HG03558 (cell line): ENCODE measurements around the gene VAV2.
"Not testable (repeated sequence)": the region's sequence is repeated elsewhere in the genome, so short reads cannot be mapped to it uniquely, and the experiment has no call there.

Source experiments
- ATAC-seq: cut with Tn5 transposase; IDR thresholded peaks from one replicate; pipeline ENCODE4 v1.9.1; 2021; ENCODE audit warnings: moderate number of reproducible peaks; ENCODE audit not compliant: unreplicated experiment; ENCODE audit errors: extremely low read depth

Gene VAV2

DNA sequence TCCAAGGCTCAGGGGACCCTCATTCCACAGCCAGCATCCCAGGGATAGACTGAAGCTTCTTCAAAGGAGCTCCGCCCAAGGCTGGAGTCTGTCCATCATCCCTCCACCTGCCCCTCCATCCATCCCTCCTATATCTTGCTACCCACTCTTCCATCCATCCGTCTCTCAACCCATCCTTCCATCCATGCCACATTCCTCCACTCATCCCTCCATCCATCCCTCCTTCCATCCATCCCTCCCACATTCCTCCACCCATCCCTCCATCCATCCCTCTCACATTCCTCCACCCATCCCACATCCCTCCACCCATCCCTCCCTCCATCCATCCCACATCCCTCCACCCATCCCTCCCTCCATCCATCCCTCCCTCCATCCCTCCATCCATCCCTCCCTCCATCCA, 5.5 kb upstream of the VAV2 start:
- ATAC-seq: no peak

- ATAC-seq: no peak
These were observed 4.7 kb upstream of the VAV2 start for GRCh38 chr9:133996531-133997520.

GRCh38 chr9:133995012-133995896, 3.1 kb upstream of the VAV2 start:
- no peak for ATAC-seq

DNA sequence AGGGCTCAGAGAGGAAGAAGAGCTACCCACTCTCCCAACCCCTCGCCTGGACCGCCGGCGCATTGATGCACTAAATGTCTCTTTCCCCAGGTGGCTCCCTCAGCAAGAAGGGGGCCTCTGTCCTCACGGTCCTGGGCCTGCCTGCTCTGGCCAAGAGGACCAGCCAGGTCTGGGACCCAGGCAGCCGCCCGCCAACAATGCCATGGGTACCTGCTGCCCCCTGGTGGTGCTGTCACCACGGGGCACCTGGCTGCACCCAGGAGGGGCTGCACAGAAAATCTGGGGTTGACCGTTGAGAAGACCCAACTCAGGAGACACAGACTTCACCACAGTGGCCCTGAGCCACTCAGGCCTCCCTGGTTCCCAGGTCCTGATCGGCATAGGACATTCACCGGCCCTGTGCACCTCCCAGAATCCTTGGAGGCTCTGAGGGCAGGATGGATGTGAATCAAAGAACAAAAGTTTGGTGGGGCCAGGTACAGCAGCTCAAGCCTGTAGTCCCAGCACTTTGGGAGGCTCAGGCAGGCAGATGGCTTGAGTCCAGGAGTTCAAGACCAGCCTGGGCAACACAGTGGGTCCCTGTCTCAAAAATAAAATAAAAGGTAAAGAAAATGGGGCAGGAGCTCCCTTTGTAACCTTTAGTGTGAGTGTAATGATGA, 2.4 kb upstream of the VAV2 start:
- no peak for ATAC-seq

DNA sequence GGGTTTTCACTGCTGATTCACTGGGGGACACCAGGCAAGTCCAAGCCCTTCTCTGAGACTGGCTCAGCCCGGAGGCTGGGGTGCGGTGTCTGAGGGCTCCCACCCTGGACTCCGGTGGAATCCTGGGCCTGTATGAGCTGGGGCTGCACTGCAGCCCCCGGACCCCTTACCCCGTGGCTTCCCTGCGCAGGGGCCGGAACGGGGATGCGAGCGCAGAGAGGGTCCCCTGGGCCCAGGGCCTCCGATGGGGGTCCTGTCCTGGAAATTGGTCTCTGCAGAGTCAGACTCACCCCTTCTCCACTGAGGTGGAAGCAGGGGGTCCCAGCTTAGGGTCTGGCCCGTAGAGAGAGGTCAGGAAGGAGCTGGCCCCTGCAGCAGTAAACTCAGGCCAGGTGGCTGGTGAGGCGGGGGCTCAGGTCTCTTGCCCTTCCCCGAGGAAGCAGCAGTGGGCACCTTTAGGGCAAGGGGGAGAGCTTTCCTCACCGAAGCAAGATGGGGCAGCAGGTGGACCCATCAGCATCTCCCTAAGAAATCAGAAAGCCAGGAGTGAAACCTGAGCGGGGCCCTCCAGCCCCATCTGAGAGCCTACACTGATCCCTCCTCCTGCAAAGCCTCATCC, 1.6 kb upstream of the VAV2 start:
- ATAC-seq: no peak

DNA sequence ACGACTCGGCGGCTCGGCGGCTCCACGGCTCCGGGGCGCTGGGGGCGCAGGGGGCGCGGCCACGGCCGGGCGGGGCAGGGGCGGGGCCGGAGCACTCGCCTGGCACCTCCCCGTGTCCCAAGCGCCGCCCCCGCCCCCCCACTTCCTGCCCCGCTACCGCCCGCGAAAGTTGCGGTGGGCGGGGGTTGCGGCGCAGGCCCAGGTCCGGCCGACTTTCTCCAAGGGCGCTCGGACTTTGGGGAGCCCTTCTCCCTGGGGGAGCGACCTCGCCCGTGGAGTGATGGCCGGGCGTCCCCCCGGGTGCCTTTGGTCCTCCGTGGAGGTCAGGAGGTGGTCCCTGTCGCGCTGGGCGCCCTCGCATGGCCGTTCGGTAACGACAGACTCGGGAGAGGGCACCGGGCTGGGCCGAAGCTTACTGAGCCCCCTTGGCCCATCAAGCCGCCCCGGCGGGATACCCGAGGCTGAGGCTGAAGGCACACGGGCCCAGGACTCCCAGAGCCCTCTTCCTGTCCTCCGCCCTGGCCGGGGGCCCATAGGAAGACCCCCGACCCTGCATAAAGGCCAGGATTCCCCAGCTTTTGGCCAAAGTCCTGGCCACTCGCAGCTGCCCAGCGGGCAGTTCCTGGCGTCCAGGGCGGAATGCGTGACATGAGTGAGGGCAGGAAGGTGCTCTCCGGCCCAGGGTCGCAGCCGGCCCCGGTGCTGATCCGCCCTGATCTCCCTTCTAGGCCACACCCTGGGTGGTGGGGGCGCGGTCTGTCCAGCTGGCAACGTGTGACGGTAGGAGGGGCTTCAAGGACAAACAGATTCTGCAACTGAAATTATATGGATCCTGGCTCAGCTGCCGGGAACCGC, 883 bp upstream of the VAV2 start:
- peak; percentile 18 for ATAC-seq

DNA sequence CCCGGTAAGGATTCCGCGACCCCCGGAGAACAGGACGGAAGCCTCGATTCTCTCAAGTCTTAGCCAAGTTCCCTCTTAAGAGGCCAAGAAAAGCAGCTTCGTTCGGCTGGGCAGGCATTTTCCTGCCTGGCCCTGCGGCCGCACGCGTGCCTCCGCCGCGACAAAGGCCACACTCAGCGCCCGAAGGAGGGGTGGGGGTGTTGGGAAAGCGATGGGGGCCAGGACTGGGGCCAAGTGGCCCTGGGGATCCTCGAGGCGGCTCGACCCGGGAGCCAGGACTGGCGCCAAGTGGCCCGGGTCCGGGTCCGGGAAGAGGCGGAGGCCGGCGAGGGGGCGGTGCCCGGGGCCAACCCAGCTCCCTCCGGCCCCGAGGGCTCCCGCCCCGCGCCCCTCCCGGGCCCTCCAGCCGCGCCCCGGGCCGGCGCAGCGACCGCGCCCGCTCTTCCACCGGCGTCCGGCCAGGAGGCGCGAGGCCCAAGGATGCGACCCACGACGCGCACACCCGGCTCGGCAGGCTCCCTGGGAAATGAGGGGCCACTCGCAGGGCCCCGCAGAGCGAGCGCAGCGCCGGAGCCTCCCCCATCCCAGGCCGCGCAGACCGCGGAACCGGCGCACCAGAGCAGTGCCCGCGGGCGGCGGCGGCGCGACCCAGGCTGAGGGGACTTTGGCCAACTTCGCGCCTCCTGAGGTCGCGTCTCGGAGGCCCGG, 756 bp downstream of the VAV2 start:
- ATAC-seq: no peak

DNA sequence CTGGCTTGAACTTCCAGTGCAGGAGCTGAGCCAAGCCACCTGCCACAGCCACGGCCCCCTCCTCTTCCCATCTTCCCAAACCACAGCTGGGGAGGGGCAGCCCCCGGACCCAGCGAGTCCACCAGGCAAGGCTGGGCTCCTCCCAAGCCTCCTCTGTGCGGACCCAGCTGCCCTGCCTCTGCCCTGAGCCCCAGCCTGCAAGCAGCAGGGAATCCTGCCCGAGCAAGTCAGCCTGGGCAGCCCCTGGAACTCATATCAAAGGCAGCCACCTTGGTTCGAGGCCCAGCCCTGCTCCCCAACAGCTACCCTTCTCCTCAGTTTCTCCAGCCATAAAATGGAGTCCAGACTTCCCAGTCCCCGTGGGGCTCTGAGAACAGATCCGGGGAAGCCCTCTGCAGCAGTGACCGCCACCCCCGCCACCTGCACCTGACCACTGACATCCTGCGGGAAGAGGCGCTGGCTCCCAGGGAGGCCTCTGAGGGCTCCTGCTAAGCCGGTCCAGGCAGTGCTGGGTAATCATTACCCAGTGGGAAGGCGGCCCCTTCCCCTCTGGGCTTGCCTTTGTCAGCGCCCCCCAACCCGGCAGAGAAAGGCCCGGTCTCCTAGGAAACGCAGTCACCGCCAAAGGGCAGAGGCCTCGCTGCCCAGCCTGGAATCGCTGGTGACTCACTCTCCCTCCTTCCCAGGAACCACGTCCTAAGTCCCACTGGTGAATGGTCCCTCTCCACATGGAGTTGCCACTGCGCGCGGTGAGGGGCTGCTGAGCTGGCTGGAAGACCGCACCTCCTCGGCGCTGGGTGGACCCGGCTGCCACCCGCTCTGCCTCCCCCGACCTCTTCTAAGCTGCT, 1.5 kb downstream of the VAV2 start:
- ATAC-seq: no peak

DNA sequence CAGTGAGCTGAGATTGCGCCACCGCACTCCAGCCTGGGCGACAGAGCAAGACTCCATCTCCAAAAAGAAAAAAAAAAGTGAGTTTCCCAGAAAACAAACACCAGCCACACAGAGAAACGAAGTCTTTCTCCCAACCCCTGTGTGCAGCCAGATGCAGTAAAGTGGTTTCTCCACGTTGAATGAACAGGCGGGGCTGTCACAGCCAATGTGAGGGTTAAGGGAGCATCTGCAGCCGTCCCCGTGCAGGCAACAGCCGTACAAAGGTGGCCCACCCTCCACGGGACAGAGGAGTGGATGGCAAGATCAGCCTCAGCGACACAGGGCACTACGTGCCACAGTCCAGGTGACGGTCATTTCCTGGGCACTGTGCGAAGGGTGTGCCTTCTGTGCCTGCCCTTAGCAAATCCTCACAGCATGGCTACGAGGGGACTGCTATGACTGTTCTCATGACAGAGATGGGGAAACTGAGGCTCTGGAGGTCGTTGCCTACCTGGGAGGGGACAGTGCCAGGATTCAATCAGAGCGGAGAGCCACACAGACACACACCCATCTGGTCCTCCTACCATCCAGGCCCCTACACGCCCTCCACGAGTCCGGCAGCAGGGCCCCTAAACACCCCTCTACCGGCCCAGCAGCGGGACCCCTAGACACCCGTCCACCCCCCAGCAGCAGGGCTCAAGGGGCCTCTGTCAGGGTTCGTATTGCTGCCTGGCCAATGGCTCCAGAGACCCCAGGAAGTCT, 2.3 kb downstream of the VAV2 start:
- ATAC-seq: no peak

DNA sequence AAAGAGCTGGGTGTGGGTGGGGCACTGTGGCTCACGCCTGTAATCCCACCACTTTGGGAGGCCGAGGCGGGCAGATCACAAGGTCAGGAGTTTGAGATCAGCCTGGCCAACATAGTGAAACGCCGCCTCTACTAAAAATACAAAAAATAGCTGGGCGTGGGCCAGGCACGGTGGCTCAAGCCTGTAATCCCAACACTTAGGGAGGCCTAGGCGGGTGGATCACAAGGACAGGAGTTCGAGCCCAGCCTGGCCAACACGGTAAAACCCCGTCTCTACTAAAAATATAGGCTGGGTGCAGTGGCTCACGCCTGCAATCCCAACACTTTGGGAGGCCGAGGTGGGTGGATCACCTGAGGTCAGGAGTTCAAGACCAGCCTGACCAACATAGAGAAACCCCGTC, 3.4 kb downstream of the VAV2 start:
- ATAC-seq: not testable (repeated sequence)

- no peak for ATAC-seq
These were observed 4.0 kb downstream of the VAV2 start for GRCh38 chr9:133987946-133988665.

GRCh38 chr9:133987446-133987788, 4.7 kb downstream of the VAV2 start:
- ATAC-seq: no peak

DNA sequence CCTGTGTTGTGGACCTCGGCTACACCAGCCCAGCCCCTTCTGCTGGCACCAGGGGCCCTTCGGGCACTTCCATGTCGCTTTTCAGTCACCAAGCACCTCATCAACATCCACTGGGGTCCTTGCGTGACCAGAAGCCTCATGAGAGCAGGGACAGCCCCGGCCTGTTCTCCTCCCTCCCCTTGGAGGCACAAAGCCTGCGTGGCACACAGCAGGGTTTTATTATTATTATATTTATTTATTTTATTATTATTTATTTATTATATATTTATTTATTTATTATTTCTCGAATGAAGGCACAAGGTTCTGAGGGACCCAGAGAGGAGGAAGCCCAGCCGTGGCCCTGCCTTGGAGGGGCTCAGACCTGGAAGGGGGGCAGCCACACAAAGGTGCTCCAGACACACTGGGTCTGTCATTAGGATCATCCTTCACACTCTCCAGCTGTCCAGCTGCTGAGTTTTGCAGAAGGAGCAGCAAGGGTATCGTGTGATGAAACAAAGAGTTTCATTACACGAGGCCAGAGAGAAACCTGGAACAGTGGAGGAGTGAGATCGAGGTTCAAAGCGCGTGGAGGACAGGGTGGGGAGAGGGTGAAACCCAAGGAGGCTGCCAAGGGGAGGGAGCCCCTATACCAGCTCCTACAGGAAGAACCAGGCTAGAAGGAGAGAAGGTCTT, 5.2 kb downstream of the VAV2 start:
- no peak for ATAC-seq

DNA sequence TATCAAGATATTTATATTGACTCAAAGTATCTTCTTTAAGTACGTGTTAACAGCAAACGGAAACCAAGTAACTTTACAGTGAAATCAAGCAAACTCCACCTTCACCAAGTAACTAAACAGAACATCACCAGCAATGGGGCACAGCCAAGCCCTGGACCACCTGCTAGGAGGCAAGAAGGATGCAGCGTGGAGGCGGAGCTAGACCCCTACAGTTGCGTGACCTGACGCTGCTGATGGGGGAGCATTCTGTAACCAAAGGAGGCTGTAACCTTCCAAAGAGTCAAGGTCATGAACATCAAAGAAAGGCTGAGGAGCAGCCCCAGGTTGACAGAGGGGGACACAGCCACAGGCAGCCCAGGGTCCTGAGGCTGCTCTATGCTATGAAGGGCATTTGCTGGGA, 6.1 kb downstream of the VAV2 start:
- no peak for ATAC-seq

- ATAC-seq: no peak
These were observed 9.0 kb downstream of the VAV2 start for GRCh38 chr9:133982971-133983720.
